Neural progenitor cell (in vitro differentiated cells): ENCODE measurements around the gene SP100. TPM values are rescaled to one million over a fixed set of nuclear protein-coding genes. Genes with fewer than 3 reads are reported as not detected.

Experiments
- DNase-seq: peaks from one replicate; pipeline ENCODE4 v3.0.0-alpha.2; 2016; ENCODE audit warnings: low spot score
- H2AFZ ChIP-seq: fragments of 200-600 bp; sonication (generic); replicated peaks from 2 replicates; pipeline ENCODE4 v1.6.1; 2016; ENCODE audit warnings: antibody characterized with exemption
- H3F3A ChIP-seq: fragments of 200-600 bp; sonication (generic); 2 replicates; pipeline ENCODE4 v1.6.1; 2016; ENCODE audit warnings: antibody characterized with exemption, low read depth
- H3K27ac ChIP-seq: fragments of 200-600 bp; sonication (generic); 2 replicates; pipeline ENCODE4 v1.5.1; 2016; ENCODE audit warnings: mild to moderate bottlenecking
- H3K27me3 ChIP-seq: fragments of 200-600 bp; sonication (generic); 2 replicates; pipeline ENCODE4 v1.6.1; 2016; ENCODE audit warnings: mild to moderate bottlenecking, moderate library complexity
- H3K36me3 ChIP-seq: fragments of 200-600 bp; sonication (generic); 2 replicates; pipeline ENCODE4 v1.5.1; 2016
- H3K4me1 ChIP-seq: fragments of 200-600 bp; sonication (generic); 2 replicates; pipeline ENCODE4 v1.6.1; 2016; ENCODE audit warnings: mixed run types
- H3K4me2 ChIP-seq: fragments of 200-600 bp; sonication (generic); 2 replicates; pipeline ENCODE4 v1.6.1; 2016
- H3K4me3 ChIP-seq: fragments of 200-600 bp; sonication (generic); 2 replicates; pipeline ENCODE4 v1.5.1; 2016
- H3K79me2 ChIP-seq: fragments of 200-600 bp; sonication (generic); 2 replicates; pipeline ENCODE4 v1.6.1; 2016; ENCODE audit warnings: low read depth
- H3K9ac ChIP-seq: fragments of 200-600 bp; sonication (generic); 2 replicates; pipeline ENCODE4 v1.6.1; 2016
- H3K9me3 ChIP-seq: fragments of 200-600 bp; sonication (generic); 2 replicates; pipeline ENCODE4 v1.5.1; 2016; ENCODE audit warnings: low read depth
- H4K20me1 ChIP-seq: fragments of 200-600 bp; sonication (generic); 2 replicates; pipeline ENCODE4 v1.6.1; 2016; ENCODE audit warnings: low read depth
- H3K27ac Mint-ChIP-seq: 3 replicates; pipeline ENCODE4 v1.8.0; 2021; ENCODE audit warnings: mixed read lengths
- H3K27me3 Mint-ChIP-seq: 2 replicates; pipeline ENCODE4 v1.8.0; 2022; ENCODE audit warnings: low read depth, mild to moderate bottlenecking, inconsistent platforms, moderate library complexity, mixed read lengths; ENCODE audit not compliant: insufficient read depth
- H3K36me3 Mint-ChIP-seq: 3 replicates; pipeline ENCODE4 v1.8.0; 2021; ENCODE audit warnings: mixed read lengths
- H3K4me1 Mint-ChIP-seq: 3 replicates; pipeline ENCODE4 v1.8.0; 2021; ENCODE audit warnings: mixed read lengths
- H3K4me3 Mint-ChIP-seq: 3 replicates; pipeline ENCODE4 v1.8.0; 2021; ENCODE audit warnings: mild to moderate bottlenecking, moderate library complexity, mixed read lengths
- H3K9me3 Mint-ChIP-seq: 3 replicates; pipeline ENCODE4 v1.8.0; 2020; ENCODE audit warnings: mixed read lengths
- EZH2 ChIP-seq: fragments of 200-600 bp; sonication (generic); IDR thresholded peaks from 2 replicates; pipeline ENCODE4 v1.6.1; 2017; ENCODE audit warnings: antibody characterized with exemption, mild to moderate bottlenecking, moderate library complexity
- EZH2phosphoT487 ChIP-seq: fragments of 200-600 bp; sonication (generic); IDR thresholded peaks from 2 replicates; pipeline ENCODE4 v1.6.1; 2017; ENCODE audit warnings: antibody characterized with exemption
- total RNA-seq: library from RNA; depleted of rRNA; stranded (reverse); fragments of >200 nt; gene quantifications from 2 replicates; pipeline ENCODE4 v1.2.3, GENCODE V29; 2015; ENCODE audit warnings: low replicate concordance
- TF ChIP-seq, protein P1 (sequence below): fragments of 200-600 bp; sonication (generic); IDR thresholded peaks from 2 replicates; pipeline ENCODE4 v1.5.1; 2017; ENCODE audit warnings: antibody characterized with exemption, mild to moderate bottlenecking

SP100 gene
- total RNA-seq, 1 donor from 2014 or later: 0.69 TPM

DNA sequence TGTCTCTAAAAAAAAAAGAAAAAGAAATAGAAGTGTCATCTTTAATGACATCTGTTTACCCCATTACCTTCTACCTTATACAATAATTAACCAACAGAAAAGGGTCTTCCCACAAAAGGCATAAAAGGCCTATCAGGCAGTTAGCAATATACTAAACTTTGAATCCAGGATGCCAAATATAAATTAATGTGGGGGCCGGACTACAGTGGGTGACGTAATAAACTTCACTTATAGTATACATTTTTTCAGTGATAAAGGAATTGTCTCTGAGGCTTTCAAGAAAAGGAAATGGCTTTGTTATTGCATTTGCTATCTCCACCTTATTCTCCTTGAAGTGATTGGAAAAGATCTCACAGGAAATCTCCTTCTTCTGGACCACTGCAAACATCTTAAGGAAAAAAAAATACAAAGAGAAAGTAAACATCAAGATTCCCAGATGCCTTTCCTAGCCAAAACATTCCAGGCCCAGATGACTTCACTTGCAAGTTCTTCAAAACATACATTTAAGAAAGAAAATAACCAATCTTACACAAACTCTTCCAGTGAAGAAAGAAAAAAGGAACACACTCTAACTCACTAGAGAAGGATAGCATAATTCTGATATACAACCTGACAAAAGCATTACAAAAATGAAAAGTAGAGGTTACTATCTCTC, 170.5 kb downstream of the SP100 start:
- Mint-ChIP-seq H3K27me3 (peaks cover 2% of the 10 kb centered on the region), H3K4me3 (no peak overlapping the region), H3K36me3 (no peaks in the 10 kb centered on the region), H3K9me3 (peaks cover 4% of the 10 kb centered on the region), H3K27ac (no peak overlapping the region), H3K4me1 (no peaks in the 10 kb centered on the region)
- H3K9ac ChIP-seq: no peak overlapping the region
- H3K79me2 ChIP-seq: no peaks in the 10 kb centered on the region
- no peaks in the 10 kb centered on the region for H3F3A ChIP-seq
- H4K20me1 ChIP-seq: no peaks in the 10 kb centered on the region
- no peak overlapping the region for H2AFZ ChIP-seq
- H3K4me3 ChIP-seq: no peak overlapping the region
- H3K4me2 ChIP-seq: no peak overlapping the region
- DNase-seq: no peak
- H3K4me1 ChIP-seq: no peaks in the 10 kb centered on the region
- no peaks in the 10 kb centered on the region for H3K9me3 ChIP-seq
- TF ChIP-seq EZH2phosphoT487 (no peak), EZH2 (no peak)
- TF ChIP-seq, protein P1, sequence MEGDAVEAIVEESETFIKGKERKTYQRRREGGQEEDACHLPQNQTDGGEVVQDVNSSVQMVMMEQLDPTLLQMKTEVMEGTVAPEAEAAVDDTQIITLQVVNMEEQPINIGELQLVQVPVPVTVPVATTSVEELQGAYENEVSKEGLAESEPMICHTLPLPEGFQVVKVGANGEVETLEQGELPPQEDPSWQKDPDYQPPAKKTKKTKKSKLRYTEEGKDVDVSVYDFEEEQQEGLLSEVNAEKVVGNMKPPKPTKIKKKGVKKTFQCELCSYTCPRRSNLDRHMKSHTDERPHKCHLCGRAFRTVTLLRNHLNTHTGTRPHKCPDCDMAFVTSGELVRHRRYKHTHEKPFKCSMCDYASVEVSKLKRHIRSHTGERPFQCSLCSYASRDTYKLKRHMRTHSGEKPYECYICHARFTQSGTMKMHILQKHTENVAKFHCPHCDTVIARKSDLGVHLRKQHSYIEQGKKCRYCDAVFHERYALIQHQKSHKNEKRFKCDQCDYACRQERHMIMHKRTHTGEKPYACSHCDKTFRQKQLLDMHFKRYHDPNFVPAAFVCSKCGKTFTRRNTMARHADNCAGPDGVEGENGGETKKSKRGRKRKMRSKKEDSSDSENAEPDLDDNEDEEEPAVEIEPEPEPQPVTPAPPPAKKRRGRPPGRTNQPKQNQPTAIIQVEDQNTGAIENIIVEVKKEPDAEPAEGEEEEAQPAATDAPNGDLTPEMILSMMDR: no peak
- H3K27ac ChIP-seq: no peak overlapping the region
- no peaks in the 10 kb centered on the region for H3K27me3 ChIP-seq
- H3K36me3 ChIP-seq: no peaks in the 10 kb centered on the region

GRCh38 chr2:230589025-230589424, 173.0 kb downstream of the SP100 start:
- Histone ChIP-seq H3K9ac (no peak overlapping the region), H3F3A (no peaks in the 10 kb centered on the region), H3K4me3 (no peak overlapping the region), H2AFZ (no peak overlapping the region), H3K36me3 (no peaks in the 10 kb centered on the region), H4K20me1 (no peaks in the 10 kb centered on the region), H3K27me3 (no peaks in the 10 kb centered on the region), H3K27ac (no peak overlapping the region), H3K4me2 (no peak overlapping the region), H3K79me2 (no peaks in the 10 kb centered on the region), H3K9me3 (no peaks in the 10 kb centered on the region), H3K4me1 (no peaks in the 10 kb centered on the region)
- no peaks in the 10 kb centered on the region for H3K4me1 Mint-ChIP-seq
- H3K4me3 Mint-ChIP-seq: no peak overlapping the region
- no peak overlapping the region for H3K27ac Mint-ChIP-seq
- H3K36me3 Mint-ChIP-seq: no peaks in the 10 kb centered on the region
- no peaks in the 10 kb centered on the region for H3K9me3 Mint-ChIP-seq
- H3K27me3 Mint-ChIP-seq: peaks cover 2% of the 10 kb centered on the region
- TF ChIP-seq, protein P1: no peak
- DNase-seq: no peak

- no peaks in the 10 kb centered on the region for H3K27me3 ChIP-seq
- H3K4me3 Mint-ChIP-seq: no peak overlapping the region
- no peak overlapping the region for H3K27ac ChIP-seq
- no peaks in the 10 kb centered on the region for H3K36me3 Mint-ChIP-seq
- no peaks in the 10 kb centered on the region for H3K4me1 Mint-ChIP-seq
- TF ChIP-seq EZH2 (no peak), EZH2phosphoT487 (no peak)
- TF ChIP-seq, protein P1: no peak
- H3K27ac Mint-ChIP-seq: no peak overlapping the region
- H2AFZ ChIP-seq: no peak overlapping the region
- H3K9ac ChIP-seq: no peak overlapping the region
- DNase-seq: no peak
- no peaks in the 10 kb centered on the region for H3K36me3 ChIP-seq
- H3K4me3 ChIP-seq: no peak overlapping the region
- H3F3A ChIP-seq: no peaks in the 10 kb centered on the region
- no peaks in the 10 kb centered on the region for H3K4me1 ChIP-seq
- no peaks in the 10 kb centered on the region for H4K20me1 ChIP-seq
- H3K4me2 ChIP-seq: no peak overlapping the region
- no peaks in the 10 kb centered on the region for H3K9me3 Mint-ChIP-seq
- H3K27me3 Mint-ChIP-seq: peaks cover 2% of the 10 kb centered on the region
- H3K9me3 ChIP-seq: no peaks in the 10 kb centered on the region
- H3K79me2 ChIP-seq: no peaks in the 10 kb centered on the region
These were observed 173.6 kb downstream of the SP100 start for GRCh38 chr2:230589497-230590015.
